Stimulated activated CD4-positive, alpha-beta T cell treated with anti-CD3 and anti-CD28 coated beads, Interleukin-12 subunit alpha, Interleukin-12 subunit beta, amount 100 ng/mL, for 24 hours (primary cell): ENCODE measurements around the gene DXO.

ENCODE experiments used
- DNase-seq, 2 experiments: peaks; one replicate each; pipeline ENCODE4 v3.0.0-alpha.2; 2020; ENCODE audit warnings: low read depth in 2 of 2

DXO gene

GRCh38 chr6:31930962-31931361, 41.0 kb downstream of the DXO start:
- DNase-seq, result no peak

GRCh38 chr6:31928672-31928939, 43.3 kb downstream of the DXO start:
- no peak for DNase-seq

- DNase-seq, result no peak
These were observed 43.9 kb downstream of the DXO start for GRCh38 chr6:31927863-31928671.

GRCh38 chr6:31927242-31927862, 44.6 kb downstream of the DXO start, which contains the start of gene C2:
Gene C2 (plus strand): TSS chr6:31927717. CDS start chr6:31927753, 36 bp downstream.
- no peak for DNase-seq

GRCh38 chr6:31922942-31923341, 49.0 kb downstream of the DXO start:
- no peak for DNase-seq

GRCh38 chr6:31920811-31921210, 51.1 kb downstream of the DXO start:
- DNase-seq, result no peak
